GM21576 (cell line): ENCODE results near the gene C2orf92.

Experiments used
- ATAC-seq: cut with Tn5 transposase; IDR thresholded peaks from one replicate; pipeline ENCODE4 v1.9.1; 2021; ENCODE audit warnings: mild to moderate bottlenecking, moderate library complexity; ENCODE audit not compliant: unreplicated experiment

C2orf92 gene

GRCh38 chr2:97726261-97727064, 57.0 kb downstream of the C2orf92 start:
- ATAC-seq, result no peak

- no peak for ATAC-seq
These were observed 57.8 kb downstream of the C2orf92 start for GRCh38 chr2:97727296-97727695.

- no peak for ATAC-seq
These were observed 58.7 kb downstream of the C2orf92 start for GRCh38 chr2:97728091-97728731.

- no peak for ATAC-seq
These were observed 60.7 kb downstream of the C2orf92 start for GRCh38 chr2:97730245-97730644.

GRCh38 chr2:97731274-97732020, 61.9 kb downstream of the C2orf92 start:
- no peak for ATAC-seq

- ATAC-seq, result no peak
These were observed 63.2 kb downstream of the C2orf92 start for GRCh38 chr2:97732436-97733340.

GRCh38 chr2:97733341-97734035, 64.0 kb downstream of the C2orf92 start:
- ATAC-seq, result no peak

GRCh38 chr2:97734061-97735051, 64.8 kb downstream of the C2orf92 start:
- no peak for ATAC-seq

- ATAC-seq, result no peak
These were observed 65.6 kb downstream of the C2orf92 start for GRCh38 chr2:97735161-97735561.

GRCh38 chr2:97736185-97736584, 66.7 kb downstream of the C2orf92 start:
- ATAC-seq, result no peak

GRCh38 chr2:97736608-97737330, 67.3 kb downstream of the C2orf92 start:
- no peak for ATAC-seq

- no peak for ATAC-seq
These were observed 68.1 kb downstream of the C2orf92 start for GRCh38 chr2:97737421-97738178.

GRCh38 chr2:97738179-97739019, 68.9 kb downstream of the C2orf92 start:
- ATAC-seq, result no peak

- no peak for ATAC-seq
These were observed 69.7 kb downstream of the C2orf92 start for GRCh38 chr2:97739020-97739892.

- ATAC-seq, result no peak
These were observed 70.4 kb downstream of the C2orf92 start for GRCh38 chr2:97739893-97740245.
